H1 (cell line): ENCODE data around the gene DRC3. TPM values are rescaled to one million over a fixed set of nuclear protein-coding genes. Genes with fewer than 3 reads are reported as not detected.

Experiments
- CTCF ChIA-PET: fragments of 300-600 bp; sonication (Branson Sonifier 250); formaldehyde crosslinking; loops from one replicate; lab custom pipeline; 2021; ENCODE audit not compliant: partially characterized antibody; lab: Charles Lee
- POLR2A ChIA-PET: fragments of 300-600 bp; sonication (Branson Sonifier 250); formaldehyde crosslinking; loops from one replicate; lab custom pipeline; 2021; ENCODE audit warnings: inconsistent platforms; ENCODE audit not compliant: partially characterized antibody; lab: Charles Lee
- DNase-seq, 2 experiments: peaks; one replicate each; pipeline versions ENCODE4 v3.0.0 to v3.0.0-alpha.2; 2010 to 2022; ENCODE audit warnings: low spot score in 2 of 2, low read depth in 1 of 2, mixed read lengths in 1 of 2
- FAIRE-seq: peaks from 2 replicates; lab custom pipeline; 2011; peaks lifted over from hg19 to GRCh38; lab: Jason Lieb, UNC
- H2AFZ ChIP-seq: 2 replicates; pipeline ENCODE4 v1.8.1; 2012; ENCODE audit warnings: low read length, inconsistent platforms
- H2AK5ac ChIP-seq: 2 replicates; pipeline ENCODE4 v1.6.1; 2013; ENCODE audit warnings: low read depth, low read length
- H2BK120ac ChIP-seq: replicated peaks from 2 replicates; pipeline ENCODE3; 2013; ENCODE audit warnings: low read depth, low read length, inconsistent platforms
- H2BK12ac ChIP-seq: 2 replicates; pipeline ENCODE4 v1.6.1; 2013; ENCODE audit warnings: low read depth, low read length
- H2BK15ac ChIP-seq: 2 replicates; pipeline ENCODE4 v1.6.1; 2013; ENCODE audit warnings: low read length
- H2BK20ac ChIP-seq: 2 replicates; pipeline ENCODE4 v1.6.1; 2013; ENCODE audit warnings: low read length
- H2BK5ac ChIP-seq: 2 replicates; pipeline ENCODE4 v1.6.1; 2013; ENCODE audit warnings: low read depth, low read length
- H3K14ac ChIP-seq: 2 replicates; pipeline ENCODE4 v1.6.1; 2013; ENCODE audit warnings: inconsistent platforms; ENCODE audit not compliant: insufficient read length
- H3K18ac ChIP-seq: 2 replicates; pipeline ENCODE4 v1.6.1; 2013; ENCODE audit warnings: low read length; ENCODE audit errors: extremely low read depth
- H3K23ac ChIP-seq: 2 replicates; pipeline ENCODE4 v1.6.1; 2013; ENCODE audit warnings: inconsistent platforms; ENCODE audit not compliant: insufficient read length
- H3K23me2 ChIP-seq: 2 replicates; pipeline ENCODE4 v1.6.1; 2013; ENCODE audit warnings: low read depth, low read length
- H3K27ac ChIP-seq: 2 replicates; pipeline ENCODE4 v1.6.1; 2011; ENCODE audit warnings: low read depth, low read length, inconsistent platforms
- H3K27me3 ChIP-seq, 4 experiments: replicated peaks in 1 of 4; 1 replicate in 1 of 4; 2 replicates in 3 of 4; pipeline versions ENCODE4 v1.6.1 to v1.8.1; 2011 to 2013; ENCODE audit warnings: low read length in 3 of 4, mild to moderate bottlenecking in 3 of 4, inconsistent platforms in 2 of 4, mixed read lengths in 2 of 4, moderate library complexity in 1 of 4; ENCODE audit not compliant: control insufficient read depth in 3 of 4, insufficient read depth in 3 of 4; ENCODE audit errors: extremely low read depth in 1 of 4
- H3K36me3 ChIP-seq, 4 experiments: 2 replicates each; pipeline versions ENCODE4 v1.6.1 to v1.8.1; 2011 to 2013; ENCODE audit warnings: mild to moderate bottlenecking in 4 of 4, low read length in 3 of 4, moderate library complexity in 2 of 4, control low read depth in 1 of 4, inconsistent platforms in 1 of 4; ENCODE audit not compliant: insufficient read depth in 4 of 4, control insufficient read depth in 2 of 4
- H3K4ac ChIP-seq: replicated peaks from 2 replicates; pipeline ENCODE3; 2013; ENCODE audit warnings: low read length, low read depth, mixed read lengths, inconsistent platforms; ENCODE audit not compliant: insufficient read length
- H3K4me1 ChIP-seq, 4 experiments: replicated peaks in 1 of 4; 1 replicate in 1 of 4; 2 replicates in 3 of 4; pipeline versions ENCODE4 v1.6.1 to v1.8.1; 2011 to 2013; ENCODE audit warnings: low read length in 3 of 4, inconsistent platforms in 2 of 4, mixed read lengths in 1 of 4; ENCODE audit not compliant: insufficient read depth in 4 of 4, control insufficient read depth in 3 of 4
- H3K4me2 ChIP-seq, 2 experiments: 2 replicates each; pipeline versions ENCODE4 v1.6.1 to v1.8.1; 2011 to 2013; ENCODE audit warnings: low read depth in 2 of 2, low read length in 2 of 2, control low read depth in 1 of 2, inconsistent platforms in 1 of 2, mild to moderate bottlenecking in 1 of 2; ENCODE audit not compliant: insufficient read depth in 1 of 2
- H3K4me3 ChIP-seq, 4 experiments: fragments of 200-600, 300-600 bp in 1 of 4; sonication (generic), shearing (Covaris generic), sonication (Bioruptor Twin) in 1 of 4; 2 replicates each; pipeline versions ENCODE4 v1.5.1 to v1.8.1; 2011 to 2016; ENCODE audit warnings: low read length in 4 of 4, low read depth in 3 of 4, control low read depth in 2 of 4, inconsistent platforms in 2 of 4, mild to moderate bottlenecking in 2 of 4, mixed read lengths in 1 of 4, moderate library complexity in 1 of 4; ENCODE audit not compliant: insufficient read depth in 2 of 4; ENCODE audit errors: extremely low read depth in 1 of 4
- H3K56ac ChIP-seq: replicated peaks from 2 replicates; pipeline ENCODE3; 2013; ENCODE audit warnings: low read depth, mild to moderate bottlenecking, mixed read lengths, low read length, inconsistent platforms; ENCODE audit not compliant: insufficient read length
- H3K79me1 ChIP-seq: 2 replicates; pipeline ENCODE4 v1.6.1; 2013; ENCODE audit warnings: low read depth, low read length, control low read depth
- H3K79me2 ChIP-seq, 2 experiments: 2 replicates each; pipeline versions ENCODE4 v1.6.1 to v1.8.1; 2012 to 2013; ENCODE audit warnings: low read length in 2 of 2, mild to moderate bottlenecking in 2 of 2, inconsistent platforms in 1 of 2; ENCODE audit not compliant: insufficient read depth in 2 of 2, control insufficient read depth in 1 of 2
- H3K9ac ChIP-seq, 4 experiments: replicated peaks in 1 of 4; 1 replicate in 1 of 4; 2 replicates in 3 of 4; pipeline versions ENCODE4 v1.6.1 to v1.8.1; 2011 to 2013; ENCODE audit warnings: low read depth in 3 of 4, low read length in 3 of 4, control low read depth in 2 of 4, mild to moderate bottlenecking in 2 of 4, moderate library complexity in 2 of 4, inconsistent platforms in 1 of 4; ENCODE audit errors: extremely low read depth in 1 of 4
- H3K9me3 ChIP-seq, 2 experiments: 2 replicates each; pipeline versions ENCODE4 v1.6.1 to v1.8.1; 2012 to 2013; ENCODE audit warnings: mild to moderate bottlenecking in 2 of 2, moderate library complexity in 2 of 2, control low read depth in 1 of 2, inconsistent platforms in 1 of 2, low read depth in 1 of 2, low read length in 1 of 2, mixed read lengths in 1 of 2; ENCODE audit not compliant: insufficient read depth in 2 of 2
- H4K20me1 ChIP-seq, 2 experiments: replicated peaks in 1 of 2; 2 replicates each; pipeline versions ENCODE3 to v1.8.1; 2011 to 2013; ENCODE audit warnings: inconsistent platforms in 2 of 2, low read length in 2 of 2, mild to moderate bottlenecking in 1 of 2; ENCODE audit not compliant: insufficient read depth in 2 of 2, control insufficient read depth in 1 of 2
- H4K5ac ChIP-seq: 2 replicates; pipeline ENCODE4 v1.6.1; 2013; ENCODE audit warnings: low read length, low read depth, mixed read lengths, inconsistent platforms; ENCODE audit not compliant: insufficient read length
- H4K8ac ChIP-seq: 2 replicates; pipeline ENCODE4 v1.8.0; 2013; ENCODE audit warnings: mild to moderate bottlenecking, moderate library complexity, low read length, inconsistent platforms; ENCODE audit not compliant: insufficient read depth; ENCODE audit errors: extremely low read depth
- H4K91ac ChIP-seq: replicated peaks from 2 replicates; pipeline ENCODE3; 2013; ENCODE audit warnings: low read length, mixed read lengths, inconsistent platforms; ENCODE audit not compliant: insufficient read length
- KDM5A ChIP-seq: fragments of 200-600 bp; IDR thresholded peaks from 2 replicates; pipeline ENCODE4 v1.7.1; 2012; ENCODE audit warnings: mild to moderate bottlenecking, low read length, inconsistent platforms, mixed read lengths
- SP2 ChIP-seq: IDR thresholded peaks from 2 replicates; pipeline ENCODE4 v1.6.1; 2012; ENCODE audit warnings: mild to moderate bottlenecking, low read length, inconsistent platforms
- SP4 ChIP-seq: IDR thresholded peaks from 2 replicates; pipeline ENCODE4 v1.6.1; 2012; ENCODE audit warnings: low read length, inconsistent platforms
- TAF7 ChIP-seq: optimal IDR thresholded peaks from 2 replicates; pipeline ENCODE3; 2011; ENCODE audit warnings: low read depth, mild to moderate bottlenecking, inconsistent platforms, low read length, moderate library complexity, borderline replicate concordance
- WGBS, 2 experiments: shearing (Covaris generic) in 1 of 2; methylation state at CpG; one replicate each; pipeline versions ENCODE4 v1.1.6 to v1.1.7; 2013 to 2015; ENCODE audit warnings: low lambda C conversion rate in 2 of 2, mixed read lengths in 2 of 2, inconsistent platforms in 1 of 2, low coverage in 1 of 2, missing lambda C conversion rate in 1 of 2; ENCODE audit not compliant: insufficient replicate concordance in 2 of 2, insufficient coverage in 1 of 2, insufficient read length in 1 of 2; ENCODE audit errors: extremely low coverage in 1 of 2, missing lambda C conversion rate in 1 of 2; 5-methylcytosine and 5-hydroxymethylcytosine counted together
- polyA plus RNA-seq, 7 experiments: library from polyadenylated mRNA; depleted of rRNA in 3 of 7; stranded (reverse) in 5 of 7; unstranded in 2 of 7; fragments of >200 nt in 5 of 7; fragments of 200-250 nt in 2 of 7; gene quantifications; 1 replicate in 5 of 7; 2 replicates in 1 of 7; 4 replicates in 1 of 7; pipeline versions ENCODE4 v1.2.1 to v1.2.3, GENCODE V29; 2011 to 2013; ENCODE audit warnings: missing spikeins in 2 of 7, mixed read lengths in 2 of 7
- total RNA-seq: library from RNA; stranded (reverse); fragmentation: NEBNext Ultra II Directional; extraction: Animal tissue kit (Norgen Biotek cat#: 25700); gene quantifications from 2 replicates; pipeline ENCODE4 v1.2.1, GENCODE V29; 2021

DRC3 gene
- total and polyA plus RNA-seq, 2 of the 8 experiments (the other 6 are each of a cell fraction or from before 2014, with no cell fraction given), result 0.59 TPM; not detected in 1

DNA sequence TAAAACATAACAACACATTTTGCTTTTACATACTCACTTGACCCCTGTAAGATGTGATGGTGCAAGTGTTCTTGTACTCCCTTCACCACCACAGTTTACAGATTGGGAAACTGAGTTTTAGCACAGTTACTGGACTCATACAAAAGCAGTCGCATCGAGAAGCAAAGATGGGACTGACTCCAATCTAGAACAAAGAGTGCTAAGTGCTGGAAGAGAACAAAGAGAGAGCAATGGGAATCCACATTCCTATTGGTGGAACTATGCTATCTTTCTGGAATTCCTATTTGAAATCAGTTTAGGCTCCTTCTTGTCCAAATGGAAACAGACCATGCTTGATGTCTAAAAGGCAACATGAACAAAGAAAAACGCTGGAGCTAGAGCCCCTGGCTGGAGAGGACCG lies 9.6 kb upstream of the DRC3 start:
- Histone ChIP-seq H3K36me3 (no peaks in the 10 kb centered on the region), H2BK120ac (no peak overlapping the region), H3K27me3 (no peaks in the 10 kb centered on the region), H4K5ac (no peak overlapping the region), H4K20me1 (no peaks in the 10 kb centered on the region), H3K18ac (no peak overlapping the region), H2AK5ac (no peak overlapping the region), H3K4me1 (peaks cover 0 to 6% (median 0%) of the 10 kb centered on the region in 4 experiments; a peak in 1 of 7 replicates), H3K23me2 (no peaks in the 10 kb centered on the region; the same call in 1 of the 2 replicates), H3K23ac (no peak overlapping the region), H3K9ac (no peak overlapping the region), H3K56ac (no peak overlapping the region), H2BK15ac (no peak overlapping the region), H2BK20ac (no peak overlapping the region), H3K4ac (no peak overlapping the region), H2BK12ac (no peak overlapping the region), H3K4me2 (no peak overlapping the region), H3K14ac (no peak overlapping the region), H4K91ac (no peak overlapping the region), H3K79me1 (no peaks in the 10 kb centered on the region; the same call in 1 of the 2 replicates), H3K4me3 (no peak overlapping the region), H2AFZ (no peak overlapping the region), H3K9me3 (no peaks in the 10 kb centered on the region), H3K27ac (no peak overlapping the region), H4K8ac (no peak overlapping the region), H2BK5ac (no peak overlapping the region), H3K79me2 (no peaks in the 10 kb centered on the region)
- ChIA-PET CTCF (no interaction called here), POLR2A (no interaction called here)
- FAIRE-seq, result no peak
- DNase-seq, result no peak
- 92% methylated on average over 4 of the region's 4 CpGs; no CpG with 5 or more reads in 1 of the 2 experiments for WGBS, 2 experiments
- TF ChIP-seq TAF7, result no peak
- no peak for TF ChIP-seq SP2
- no peak for TF ChIP-seq KDM5A
- no peak for TF ChIP-seq SP4
